Ovary (tissue), 3 donors: ENCODE data around the gene GLTP.

Experiments used
- CTCF ChIP-seq, 3 donors: fragments of 450-650 bp in 2 of 3; fragments of 200-600 bp in 1 of 3; IDR thresholded peaks; one replicate each; pipeline versions ENCODE4 v1.5.1 to v1.8.0; 2016 to 2022; ENCODE audit warnings: antibody characterized with exemption in 3 of 3, mild to moderate bottlenecking in 1 of 3
- EP300 ChIP-seq: sonication (generic); formaldehyde crosslinking; IDR thresholded peaks from one replicate; pipeline ENCODE4 v1.6.1; 2017; ENCODE audit warnings: antibody characterized with exemption
- POLR2A ChIP-seq: fragments of 450-650 bp; IDR thresholded peaks from one replicate; pipeline ENCODE4 v1.6.1; 2017; ENCODE audit warnings: antibody characterized with exemption, mild to moderate bottlenecking, moderate library complexity
- donor health status: DM: no; HTN: no; CAD: no.

- TF ChIP-seq POLR2A (peak; percentile 28), CTCF (IDR thresholded peaks at IDR 0.05) (peak in 2 of 3 donors; percentile 42 to 57), EP300 (no peak)
Observed at GRCh38 chr12:109899783-109900751, 19.7 kb upstream of the GLTP start, which contains the start of gene TCHP.
